CMK (cell line): Measurements from ENCODE around the gene SLC10A7.
A peak's percentile ranks its signal among the peaks of the same experiment; 100 is the strongest.

Source experiments
- DNase-seq: peaks from one replicate; pipeline ENCODE4 v3.0.0-alpha.2; 2010; ENCODE audit warnings: low read depth

The SLC10A7 gene, protein sequence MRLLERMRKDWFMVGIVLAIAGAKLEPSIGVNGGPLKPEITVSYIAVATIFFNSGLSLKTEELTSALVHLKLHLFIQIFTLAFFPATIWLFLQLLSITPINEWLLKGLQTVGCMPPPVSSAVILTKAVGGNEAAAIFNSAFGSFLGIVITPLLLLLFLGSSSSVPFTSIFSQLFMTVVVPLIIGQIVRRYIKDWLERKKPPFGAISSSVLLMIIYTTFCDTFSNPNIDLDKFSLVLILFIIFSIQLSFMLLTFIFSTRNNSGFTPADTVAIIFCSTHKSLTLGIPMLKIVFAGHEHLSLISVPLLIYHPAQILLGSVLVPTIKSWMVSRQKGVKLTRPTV

GRCh38 chr4:146521541-146522097, at the start of gene SLC10A7:
Gene SLC10A7 (minus strand): TSS chr4:146521940. CDS start chr4:146521717, 223 bp downstream.
- DNase-seq = no peak

GRCh38 chr4:146567396-146567795, 45.7 kb upstream of the SLC10A7 start:
- DNase-seq = no peak

DNA sequence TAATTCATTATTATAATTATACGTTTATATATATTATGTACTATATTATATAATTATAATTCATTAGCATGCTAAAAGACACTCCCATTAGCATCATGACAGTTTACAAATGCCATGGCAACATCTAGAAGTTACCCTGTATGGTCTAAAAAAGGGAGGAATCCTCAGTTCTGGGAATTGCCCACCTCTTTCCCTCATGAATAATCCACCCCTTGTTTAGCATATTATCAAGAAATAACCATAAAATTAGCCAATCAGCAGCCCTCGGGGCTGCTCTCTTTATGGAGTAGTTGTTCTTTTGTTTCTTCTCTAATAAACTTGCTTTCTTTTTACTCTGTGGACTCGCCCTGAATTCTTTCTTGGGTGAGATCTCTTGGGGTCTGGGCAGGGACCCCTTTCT, 42.8 kb upstream of the SLC10A7 start:
- DNase-seq = no peak

- DNase-seq = no peak
Observed at GRCh38 chr4:146550161-146550560, 28.4 kb upstream of the SLC10A7 start.

DNA sequence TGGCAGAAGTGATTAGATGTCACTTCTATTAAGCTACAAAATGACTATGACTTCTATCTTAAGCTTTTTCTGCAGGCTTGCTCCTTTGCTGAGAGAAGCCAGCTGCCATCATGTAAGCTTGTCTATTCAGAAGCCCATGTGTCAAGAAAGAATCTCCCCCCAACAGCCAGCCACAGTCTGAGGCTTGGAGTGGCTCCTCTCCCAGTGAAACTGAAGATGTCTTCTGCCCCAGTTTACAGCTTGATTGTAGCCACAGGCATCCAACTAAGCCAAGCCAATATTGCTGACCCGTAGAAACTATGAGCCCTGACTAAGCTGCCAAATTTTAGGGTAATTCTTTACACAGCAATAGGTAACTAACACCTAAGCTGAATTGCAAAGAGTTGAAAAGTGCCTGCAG, 26.7 kb upstream of the SLC10A7 start:
- DNase-seq = no peak

DNA sequence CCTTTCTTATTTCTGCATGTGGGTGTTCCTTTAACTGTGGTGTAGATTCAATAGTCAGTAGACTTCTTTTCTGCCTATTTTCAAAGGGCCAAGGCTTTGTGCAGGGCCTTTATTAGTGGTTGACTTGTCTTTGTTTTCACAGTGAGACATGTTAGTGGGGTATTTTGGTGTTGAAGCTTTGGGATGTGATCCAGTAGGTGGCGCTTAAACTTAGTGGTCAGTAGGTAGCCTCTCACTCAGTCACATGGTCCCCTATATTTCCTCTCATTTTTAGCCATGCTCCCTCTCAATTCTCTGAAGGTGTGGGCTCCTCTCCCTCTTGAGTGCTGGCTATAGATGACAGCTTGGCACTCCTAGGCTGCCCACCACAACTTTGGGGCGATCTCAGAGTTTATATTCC, 23.4 kb upstream of the SLC10A7 start:
- DNase-seq = no peak

- no peak for DNase-seq
Observed at GRCh38 chr4:146534178-146534577, 12.4 kb upstream of the SLC10A7 start.

DNA sequence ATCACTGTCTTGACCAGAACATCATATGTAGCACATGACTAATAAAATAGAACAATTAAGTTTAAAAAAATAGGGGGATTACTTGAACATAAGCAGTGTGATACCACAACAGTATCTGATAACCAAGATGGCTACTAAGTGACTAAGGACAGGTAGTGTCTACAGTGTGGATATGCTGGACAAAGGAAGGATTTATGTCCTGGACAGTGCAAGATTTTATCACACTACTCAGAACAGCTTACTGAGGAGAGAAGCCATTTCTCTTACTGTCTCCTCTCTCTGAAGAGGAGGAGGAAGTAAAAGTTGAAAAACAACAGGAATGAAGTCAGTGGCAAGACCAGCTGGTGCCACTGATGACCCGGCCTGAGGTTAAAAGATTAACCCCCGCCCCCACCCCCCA, 4.0 kb upstream of the SLC10A7 start:
- DNase-seq = no peak

GRCh38 chr4:146524663-146525062, 2.9 kb upstream of the SLC10A7 start:
- no peak for DNase-seq

GRCh38 chr4:146522869-146523205, 1.1 kb upstream of the SLC10A7 start:
- DNase-seq = no peak

DNA sequence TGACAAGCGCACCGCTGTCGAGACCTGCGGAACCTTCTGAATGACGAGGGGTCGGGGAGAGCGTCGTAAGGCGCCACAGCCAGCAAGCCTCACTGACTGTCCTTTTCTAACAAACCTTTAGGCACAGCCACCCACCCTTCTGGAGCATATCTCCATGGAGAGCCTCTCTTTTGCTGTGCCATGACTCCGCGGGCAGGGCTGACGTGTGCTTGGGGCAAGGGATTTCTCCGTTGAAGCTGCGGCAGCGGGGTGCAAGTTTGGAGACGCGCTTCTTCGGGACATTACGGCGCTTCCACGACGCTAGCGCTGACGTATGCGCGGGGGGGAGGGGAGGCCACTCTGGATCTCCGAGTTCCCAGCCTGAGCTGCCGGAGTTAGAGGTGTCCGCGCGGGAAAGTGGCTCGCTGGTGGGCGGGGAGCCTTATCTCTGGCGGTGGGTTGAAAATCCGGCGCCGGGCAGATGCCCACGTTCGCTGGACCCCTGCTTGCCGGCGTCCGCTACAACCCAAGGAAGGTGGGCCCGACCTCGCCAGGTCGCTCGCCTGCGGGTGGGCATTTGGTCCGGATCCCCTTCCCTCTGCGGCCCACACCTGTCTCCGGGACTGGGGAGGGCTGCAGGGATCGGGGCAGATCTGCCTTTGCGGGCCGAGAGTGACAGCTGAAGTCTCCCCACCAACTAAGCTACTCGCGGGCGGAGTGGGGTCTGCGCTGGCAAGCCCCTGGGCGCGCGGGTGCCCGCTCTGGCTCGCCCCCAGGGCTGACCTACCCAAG, 543 bp upstream of the SLC10A7 start:
- peak; percentile 65 for DNase-seq

- DNase-seq = no peak
Observed at GRCh38 chr4:146520896-146521540, 722 bp downstream of the SLC10A7 start.

- no peak for DNase-seq
Observed at GRCh38 chr4:146514651-146515357, 6.9 kb downstream of the SLC10A7 start.

DNA sequence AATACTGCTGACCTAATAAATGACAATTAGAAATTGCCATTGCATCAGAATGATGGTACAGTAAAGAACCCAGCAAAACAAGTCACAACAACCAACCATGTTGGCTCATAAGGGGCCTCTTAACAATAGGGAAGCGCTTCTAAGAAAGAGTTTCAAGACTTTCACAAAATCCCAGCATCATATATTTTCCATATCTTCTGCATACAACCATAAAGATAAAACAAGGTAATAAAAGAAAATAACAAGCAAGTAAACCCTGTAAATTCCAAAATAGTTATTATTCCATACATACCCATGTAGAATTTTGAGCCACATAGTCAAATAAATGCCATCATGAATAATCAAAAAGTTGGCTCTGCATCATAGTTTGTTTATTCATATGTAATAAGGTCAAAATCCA, 8.2 kb downstream of the SLC10A7 start:
- DNase-seq = no peak

DNA sequence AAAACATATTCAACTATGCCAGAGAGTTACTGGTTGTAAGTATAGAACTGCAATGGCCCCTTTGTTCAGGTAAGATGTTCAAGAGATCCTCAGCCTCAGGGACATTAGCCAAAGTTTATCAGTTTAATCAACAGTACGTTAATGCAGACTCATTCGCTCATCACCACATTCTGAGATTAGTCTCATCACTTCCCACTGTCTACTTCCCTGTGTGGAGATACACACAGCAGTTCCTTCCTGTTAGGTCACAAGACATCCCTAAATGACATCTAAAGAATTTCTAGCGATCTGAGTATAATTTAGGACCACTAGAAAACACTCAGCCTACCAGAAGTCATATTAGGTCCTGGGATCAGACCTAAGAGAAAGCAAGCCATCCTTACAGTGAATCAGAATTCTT, 10.4 kb downstream of the SLC10A7 start:
- peak; percentile 48 for DNase-seq

DNA sequence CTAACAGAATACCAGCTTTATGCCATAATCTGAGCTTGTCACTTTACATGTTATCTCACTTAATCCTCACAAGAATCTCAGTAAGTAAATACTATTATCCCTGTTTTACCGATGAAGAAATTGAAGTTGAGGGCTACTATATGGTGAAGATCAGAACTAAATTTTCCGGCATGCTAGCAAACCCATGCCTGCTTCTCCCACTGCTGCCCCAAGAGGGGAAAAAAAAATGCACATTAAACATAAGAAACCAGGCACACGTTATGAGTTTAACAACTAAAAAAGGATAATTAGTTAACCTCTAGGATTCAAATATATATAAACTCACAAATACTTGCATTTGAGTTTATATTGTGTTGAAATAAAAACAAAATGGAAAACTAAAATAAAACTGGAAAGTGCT, 10.8 kb downstream of the SLC10A7 start:
- DNase-seq = no peak

- DNase-seq = no peak
Observed at GRCh38 chr4:146508229-146508939, 13.4 kb downstream of the SLC10A7 start.

DNA sequence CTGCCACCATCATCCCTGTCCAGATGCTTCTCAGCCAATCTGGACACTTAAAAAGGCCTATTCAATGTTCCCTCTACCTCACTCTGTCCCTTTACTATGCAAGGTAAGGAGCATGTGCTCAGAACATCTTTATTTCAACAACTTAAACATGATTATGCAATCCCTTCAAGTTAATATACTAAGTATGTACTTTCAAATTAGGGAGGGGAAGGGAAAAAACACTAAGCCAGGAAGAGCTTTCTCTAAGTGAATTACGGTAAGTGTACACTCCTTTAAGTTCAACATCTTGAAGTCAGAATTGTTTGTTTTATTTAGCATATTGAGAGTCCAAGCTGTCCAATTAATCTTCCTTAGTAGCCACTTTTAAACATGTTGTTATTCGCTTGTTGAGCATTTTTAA, 14.1 kb downstream of the SLC10A7 start:
- no peak for DNase-seq

DNA sequence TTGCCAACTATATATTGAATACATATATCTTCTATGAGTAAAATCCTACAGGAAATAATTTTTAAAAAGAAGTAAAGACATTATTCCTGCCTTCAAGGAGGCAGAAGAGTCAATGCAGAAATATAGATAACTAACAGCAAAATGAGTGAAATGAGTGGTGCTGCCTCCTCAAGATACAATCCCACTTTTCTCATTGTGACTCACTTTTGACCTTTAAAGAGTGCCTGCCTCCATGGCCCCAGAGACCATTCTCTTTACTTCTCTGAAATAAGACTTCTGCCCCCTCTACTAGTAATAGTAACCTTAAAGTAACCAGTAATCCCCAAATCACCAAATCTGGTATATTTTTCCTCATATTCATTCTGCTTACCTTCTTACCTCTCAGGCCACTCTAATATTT, 15.5 kb downstream of the SLC10A7 start:
- no peak for DNase-seq

- DNase-seq = no peak
Observed at GRCh38 chr4:146500216-146500615, 21.5 kb downstream of the SLC10A7 start.

GRCh38 chr4:146498291-146498690, 23.4 kb downstream of the SLC10A7 start:
- no peak for DNase-seq

DNA sequence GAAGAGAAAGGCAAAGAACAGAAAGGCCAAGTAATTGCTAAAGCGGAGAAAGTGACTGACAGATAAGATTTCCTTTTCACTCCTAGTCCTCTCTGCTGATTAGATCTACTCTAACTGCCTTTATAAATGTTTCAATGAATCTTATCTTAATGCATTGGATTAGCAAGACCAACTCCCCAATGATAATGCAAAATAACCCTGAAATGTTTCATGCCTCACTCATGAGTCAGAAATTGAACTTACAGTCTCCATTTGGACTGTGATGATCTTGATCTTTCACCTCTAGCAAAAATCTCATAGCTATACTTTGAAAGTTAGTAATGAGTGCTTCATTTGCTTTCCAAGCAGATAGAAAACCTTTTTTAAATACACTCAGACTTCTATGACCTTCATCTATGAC, 26.5 kb downstream of the SLC10A7 start:
- no peak for DNase-seq
